Measurements from ENCODE around the gene AKAP8L.

The AKAP8L gene

GRCh38 chr19:15447057-15447456, 28.3 kb upstream of the AKAP8L start:
- peaks cover 11% of the 10 kb centered on the region; the same call in 1 of the 2 replicates for H3K4me1 ChIP-seq (ENCODE audit: control insufficient read depth, insufficient read depth, low read length)
- no peak overlapping the region for H3K27ac ChIP-seq (ENCODE audit: low read depth, low read length)
- no peaks in the 10 kb centered on the region for H3K36me3 ChIP-seq (ENCODE audit: control insufficient read depth, insufficient read depth, low read length)
- H3K9me3 ChIP-seq (ENCODE audit: control insufficient read depth, insufficient read depth, low read length), result no peaks in the 10 kb centered on the region
- no peak overlapping the region for H3K9ac ChIP-seq (ENCODE audit: low read depth, low read length)
- no peaks in the 10 kb centered on the region for H3K27me3 ChIP-seq (ENCODE audit: control insufficient read depth, insufficient read depth, low read length)
- no peak overlapping the region for H3K4me3 ChIP-seq (ENCODE audit: low read depth, low read length)

GRCh38 chr19:15445807-15446376, 27.1 kb upstream of the AKAP8L start:
- Histone ChIP-seq H3K27ac (ENCODE audit: low read depth, low read length) (no peak overlapping the region), H3K9me3 (ENCODE audit: control insufficient read depth, insufficient read depth, low read length) (no peaks in the 10 kb centered on the region), H3K4me3 (ENCODE audit: low read depth, low read length) (no peak overlapping the region), H3K27me3 (ENCODE audit: control insufficient read depth, insufficient read depth, low read length) (no peaks in the 10 kb centered on the region), H3K36me3 (ENCODE audit: control insufficient read depth, insufficient read depth, low read length) (no peaks in the 10 kb centered on the region), H3K4me1 (ENCODE audit: control insufficient read depth, insufficient read depth, low read length) (0 out of 2 replicates have a peak, but pooled peaks cover 7% of the 10 kb centered on the region), H3K9ac (ENCODE audit: low read depth, low read length) (no peak overlapping the region)

- Histone ChIP-seq H3K4me1 (ENCODE audit: control insufficient read depth, insufficient read depth, low read length) (0 out of 2 replicates have a peak, but pooled peaks cover 6% of the 10 kb centered on the region), H3K36me3 (ENCODE audit: control insufficient read depth, insufficient read depth, low read length) (no peaks in the 10 kb centered on the region), H3K27me3 (ENCODE audit: control insufficient read depth, insufficient read depth, low read length) (no peaks in the 10 kb centered on the region), H3K9ac (ENCODE audit: low read depth, low read length) (no peak overlapping the region), H3K9me3 (ENCODE audit: control insufficient read depth, insufficient read depth, low read length) (no peaks in the 10 kb centered on the region), H3K27ac (ENCODE audit: low read depth, low read length) (no peak overlapping the region), H3K4me3 (ENCODE audit: low read depth, low read length) (no peak overlapping the region)
Measured at GRCh38 chr19:15445227-15445605, 26.4 kb upstream of the AKAP8L start.

- H3K27ac ChIP-seq (ENCODE audit: low read depth, low read length), result no peak overlapping the region
Measured at GRCh38 chr19:15444505-15445226, 25.9 kb upstream of the AKAP8L start.

GRCh38 chr19:15443838-15444237, 25.1 kb upstream of the AKAP8L start:
- Histone ChIP-seq H3K9ac (ENCODE audit: low read depth, low read length) (no peak overlapping the region), H3K27ac (ENCODE audit: low read depth, low read length) (no peak overlapping the region), H3K4me1 (ENCODE audit: control insufficient read depth, insufficient read depth, low read length) (0 out of 2 replicates have a peak, but pooled peaks cover 4% of the 10 kb centered on the region)

More at GRCh38 chr19:15444505-15445226, 25.9 kb upstream of the AKAP8L start:
- Histone ChIP-seq H3K4me1 (ENCODE audit: control insufficient read depth, insufficient read depth, low read length) (0 out of 2 replicates have a peak, but pooled peaks cover 5% of the 10 kb centered on the region), H3K9ac (ENCODE audit: low read depth, low read length) (no peak overlapping the region), H3K9me3 (ENCODE audit: control insufficient read depth, insufficient read depth, low read length) (no peaks in the 10 kb centered on the region), H3K27me3 (ENCODE audit: control insufficient read depth, insufficient read depth, low read length) (no peaks in the 10 kb centered on the region), H3K4me3 (ENCODE audit: low read depth, low read length) (no peak overlapping the region), H3K36me3 (ENCODE audit: control insufficient read depth, insufficient read depth, low read length) (no peaks in the 10 kb centered on the region)

GRCh38 chr19:15443325-15443724, 24.5 kb upstream of the AKAP8L start:
- H3K4me3 ChIP-seq (ENCODE audit: low read depth, low read length), result no peak overlapping the region
- no peaks in the 10 kb centered on the region for H3K9me3 ChIP-seq (ENCODE audit: control insufficient read depth, insufficient read depth, low read length)
- H3K9ac ChIP-seq (ENCODE audit: low read depth, low read length), result no peak overlapping the region
- H3K27me3 ChIP-seq (ENCODE audit: control insufficient read depth, insufficient read depth, low read length), result no peaks in the 10 kb centered on the region
- no peak overlapping the region for H3K27ac ChIP-seq (ENCODE audit: low read depth, low read length)
- H3K4me1 ChIP-seq (ENCODE audit: control insufficient read depth, insufficient read depth, low read length), result no peaks in the 10 kb centered on the region
- H3K36me3 ChIP-seq (ENCODE audit: control insufficient read depth, insufficient read depth, low read length), result no peaks in the 10 kb centered on the region

More at GRCh38 chr19:15443838-15444237, 25.1 kb upstream of the AKAP8L start:
- Histone ChIP-seq H3K36me3 (ENCODE audit: control insufficient read depth, insufficient read depth, low read length) (no peaks in the 10 kb centered on the region), H3K4me3 (ENCODE audit: low read depth, low read length) (no peak overlapping the region), H3K27me3 (ENCODE audit: control insufficient read depth, insufficient read depth, low read length) (no peaks in the 10 kb centered on the region), H3K9me3 (ENCODE audit: control insufficient read depth, insufficient read depth, low read length) (no peaks in the 10 kb centered on the region)

GRCh38 chr19:15442142-15442920, 23.5 kb upstream of the AKAP8L start:
- H3K27me3 ChIP-seq (ENCODE audit: control insufficient read depth, insufficient read depth, low read length), result no peaks in the 10 kb centered on the region
- H3K27ac ChIP-seq (ENCODE audit: low read depth, low read length), result no peak overlapping the region
- no peak overlapping the region for H3K4me3 ChIP-seq (ENCODE audit: low read depth, low read length)
- no peak overlapping the region for H3K9ac ChIP-seq (ENCODE audit: low read depth, low read length)
- no peaks in the 10 kb centered on the region for H3K9me3 ChIP-seq (ENCODE audit: control insufficient read depth, insufficient read depth, low read length)
- no peaks in the 10 kb centered on the region for H3K36me3 ChIP-seq (ENCODE audit: control insufficient read depth, insufficient read depth, low read length)
- H3K4me1 ChIP-seq (ENCODE audit: control insufficient read depth, insufficient read depth, low read length), result no peaks in the 10 kb centered on the region

- Histone ChIP-seq H3K9ac (ENCODE audit: low read depth, low read length) (no peak overlapping the region), H3K4me3 (ENCODE audit: low read depth, low read length) (no peak overlapping the region), H3K27ac (ENCODE audit: low read depth, low read length) (no peak overlapping the region), H3K4me1 (ENCODE audit: control insufficient read depth, insufficient read depth, low read length) (no peaks in the 10 kb centered on the region), H3K27me3 (ENCODE audit: control insufficient read depth, insufficient read depth, low read length) (no peaks in the 10 kb centered on the region), H3K9me3 (ENCODE audit: control insufficient read depth, insufficient read depth, low read length) (no peaks in the 10 kb centered on the region), H3K36me3 (ENCODE audit: control insufficient read depth, insufficient read depth, low read length) (no peaks in the 10 kb centered on the region)
Measured at GRCh38 chr19:15441317-15441716, 22.5 kb upstream of the AKAP8L start.

GRCh38 chr19:15439821-15440641, 21.2 kb upstream of the AKAP8L start:
- H3K4me1 ChIP-seq (ENCODE audit: control insufficient read depth, insufficient read depth, low read length), result no peaks in the 10 kb centered on the region
- H3K27me3 ChIP-seq (ENCODE audit: control insufficient read depth, insufficient read depth, low read length), result no peaks in the 10 kb centered on the region
- no peaks in the 10 kb centered on the region for H3K9me3 ChIP-seq (ENCODE audit: control insufficient read depth, insufficient read depth, low read length)
- H3K36me3 ChIP-seq (ENCODE audit: control insufficient read depth, insufficient read depth, low read length), result no peaks in the 10 kb centered on the region
- no peak overlapping the region for H3K4me3 ChIP-seq (ENCODE audit: low read depth, low read length)
- H3K9ac ChIP-seq (ENCODE audit: low read depth, low read length), result no peak overlapping the region
- no peak overlapping the region for H3K27ac ChIP-seq (ENCODE audit: low read depth, low read length)

- Histone ChIP-seq H3K36me3 (ENCODE audit: control insufficient read depth, insufficient read depth, low read length) (no peaks in the 10 kb centered on the region), H3K9me3 (ENCODE audit: control insufficient read depth, insufficient read depth, low read length) (no peaks in the 10 kb centered on the region), H3K4me1 (ENCODE audit: control insufficient read depth, insufficient read depth, low read length) (no peaks in the 10 kb centered on the region), H3K9ac (ENCODE audit: low read depth, low read length) (no peak overlapping the region), H3K27ac (ENCODE audit: low read depth, low read length) (no peak overlapping the region), H3K27me3 (ENCODE audit: control insufficient read depth, insufficient read depth, low read length) (no peaks in the 10 kb centered on the region), H3K4me3 (ENCODE audit: low read depth, low read length) (no peak overlapping the region)
Measured at GRCh38 chr19:15439078-15439799, 20.5 kb upstream of the AKAP8L start.
